Endothelial cell of umbilical vein (primary cell): ENCODE measurements around the gene MAN2B2. TPM values are rescaled to one million over a fixed set of nuclear protein-coding genes. Genes with fewer than 3 reads are reported as not detected.

ENCODE experiments used
- BruUV-seq: library from RNA; stranded (reverse); fragments of 400-500 nt; replicated peaks from 2 replicates; lab custom pipeline; 2021; lab: Mats Ljungman, UMichigan
- CTCF ChIA-PET: fragments of 300-600, 350-600 bp; sonication (Branson Sonifier 250); formaldehyde crosslinking; loops from one replicate; lab custom pipeline; 2021; ENCODE audit warnings: antibody characterized with exemption, inconsistent platforms; lab: Charles Lee
- POLR2A ChIA-PET: fragments of 300-600, 350-600 bp; sonication (Branson Sonifier 250); formaldehyde crosslinking; loops from one replicate; lab custom pipeline; 2021; ENCODE audit warnings: antibody characterized with exemption, inconsistent platforms; lab: Charles Lee
- DNase-seq: peaks from one replicate; pipeline ENCODE4 v3.0.0-alpha.2; 2011; ENCODE audit warnings: low read depth, low spot score
- FAIRE-seq: peaks from 2 replicates; lab custom pipeline; 2011; peaks lifted over from hg19 to GRCh38; lab: Jason Lieb, UNC
- H2AFZ ChIP-seq: 2 replicates; pipeline ENCODE4 v1.6.0; 2012; ENCODE audit warnings: low read depth, low read length, control low read depth, inconsistent platforms
- H3K27ac ChIP-seq: 2 replicates; pipeline ENCODE4 v1.5.1; 2011; ENCODE audit warnings: low read depth, mild to moderate bottlenecking, control low read depth, low read length, moderate library complexity; ENCODE audit not compliant: insufficient read depth
- H3K27me3 ChIP-seq, 2 experiments: 2 replicates each; pipeline versions ENCODE4 v1.6.0 to v1.6.1; 2011; ENCODE audit warnings: low read length in 2 of 2, mixed read lengths in 1 of 2; ENCODE audit not compliant: control insufficient read depth in 2 of 2, insufficient read depth in 2 of 2
- H3K36me3 ChIP-seq, 2 experiments: 2 replicates in 1 of 2; 3 replicates in 1 of 2; pipeline ENCODE4 v1.5.1; 2011; ENCODE audit warnings: low read length in 2 of 2, mild to moderate bottlenecking in 1 of 2, moderate library complexity in 1 of 2; ENCODE audit not compliant: control insufficient read depth in 2 of 2, insufficient read depth in 2 of 2; ENCODE audit errors: extremely low read depth in 1 of 2
- H3K4me1 ChIP-seq: 3 replicates; pipeline ENCODE4 v1.5.1; 2011; ENCODE audit warnings: mild to moderate bottlenecking, low read length; ENCODE audit not compliant: control insufficient read depth, insufficient read depth; ENCODE audit errors: extremely low read depth
- H3K4me2 ChIP-seq: 2 replicates; pipeline ENCODE4 v1.6.1; 2011; ENCODE audit warnings: low read length, control low read depth, mixed read lengths; ENCODE audit not compliant: insufficient read depth
- H3K4me3 ChIP-seq, 3 experiments: fragments of 200-600 bp in 1 of 3; sonication (generic), shearing (Covaris generic) in 1 of 3; replicated peaks in 1 of 3; 2 replicates each; pipeline ENCODE4 v1.5.1; 2011 to 2016; ENCODE audit warnings: control low read depth in 3 of 3, low read length in 3 of 3, mild to moderate bottlenecking in 2 of 3, inconsistent platforms in 1 of 3, low read depth in 1 of 3, moderate library complexity in 1 of 3; ENCODE audit not compliant: insufficient read depth in 1 of 3
- H3K79me2 ChIP-seq: 2 replicates; pipeline ENCODE4 v1.6.0; 2012; ENCODE audit warnings: low read length, inconsistent platforms; ENCODE audit not compliant: control insufficient read depth, insufficient read depth
- H3K9ac ChIP-seq: replicated peaks from 2 replicates; pipeline ENCODE3; 2011; ENCODE audit warnings: low read length, control low read depth; ENCODE audit not compliant: insufficient read depth; ENCODE audit errors: extremely low read depth
- H3K9me1 ChIP-seq: replicated peaks from 3 replicates; pipeline ENCODE4 v1.6.0; 2011; ENCODE audit warnings: mild to moderate bottlenecking, low read length; ENCODE audit not compliant: control insufficient read depth, insufficient read depth; ENCODE audit errors: extremely low read depth
- H3K9me3 ChIP-seq: replicated peaks from 2 replicates; pipeline ENCODE4 v1.5.1; 2012; ENCODE audit warnings: low read length, inconsistent platforms; ENCODE audit not compliant: control insufficient read depth, insufficient read depth
- H4K20me1 ChIP-seq: replicated peaks from 2 replicates; pipeline ENCODE3; 2011; ENCODE audit warnings: mild to moderate bottlenecking, low read length; ENCODE audit not compliant: control insufficient read depth, insufficient read depth; ENCODE audit errors: extremely low read depth
- CTCF ChIP-seq, 2 donors: IDR thresholded peaks; 1 replicate in 1 of 2; 2 replicates in 1 of 2; pipeline ENCODE4 v1.5.1; 2011; ENCODE audit warnings: low read length in 2 of 2, mild to moderate bottlenecking in 2 of 2, moderate library complexity in 2 of 2, control low read depth in 1 of 2, inconsistent platforms in 1 of 2, low read depth in 1 of 2; ENCODE audit not compliant: insufficient read depth in 1 of 2; ENCODE audit errors: extremely low read depth in 1 of 2
- EZH2 ChIP-seq: IDR thresholded peaks from 2 replicates; pipeline ENCODE4 v1.6.1; 2012; ENCODE audit warnings: borderline replicate concordance, low read depth, mild to moderate bottlenecking, moderate library complexity, low read length, inconsistent platforms; ENCODE audit not compliant: severe bottlenecking
- FOS ChIP-seq: IDR thresholded peaks from 2 replicates; pipeline ENCODE4 v1.6.1; 2011; ENCODE audit warnings: mild to moderate bottlenecking, low read length, moderate library complexity, borderline replicate concordance; ENCODE audit not compliant: insufficient read depth
- GATA2 ChIP-seq: IDR thresholded peaks from 2 replicates; pipeline ENCODE4 v1.7.0; 2011; ENCODE audit warnings: low read depth, mild to moderate bottlenecking, moderate library complexity, mixed read lengths, low read length; ENCODE audit not compliant: insufficient read length, insufficient read depth
- JUN ChIP-seq: IDR thresholded peaks from 2 replicates; pipeline ENCODE4 v1.6.1; 2011; ENCODE audit warnings: borderline replicate concordance, low read depth; ENCODE audit not compliant: insufficient read length, insufficient read depth
- POLR2A ChIP-seq: IDR thresholded peaks from 2 replicates; pipeline ENCODE4 v1.6.1; 2012; ENCODE audit warnings: low read depth, mild to moderate bottlenecking, control low read depth, low read length
- POLR2AphosphoS5 ChIP-seq: IDR thresholded peaks from 2 replicates; pipeline ENCODE4 v1.6.1; 2012; ENCODE audit warnings: low read depth, mild to moderate bottlenecking, control low read depth, low read length, moderate library complexity; ENCODE audit not compliant: insufficient read depth
- dilution Hi-C: fragments of 300-500 bp; cut with MboI; formaldehyde crosslinking; loops from one replicate; pipeline ENCODE4 v1.15.0; 2019; ENCODE audit warnings: low sequenced_read_pairs; ENCODE audit not compliant: extremely low pct_ligation_motif_present
- intact Hi-C: fragments of 100-400 bp; cut with micrococcal nuclease; formaldehyde crosslinking; loops from one replicate; pipeline ENCODE4 v1.10.0; 2022
- polyA plus RNA-seq, 4 experiments: library from polyadenylated mRNA; depleted of rRNA in 3 of 4; stranded (reverse) in 3 of 4; unstranded in 1 of 4; fragments of >200 nt; gene quantifications; 2 replicates each; pipeline versions ENCODE4 v1.2.1 to v1.2.3, GENCODE V29; 2011 to 2012; ENCODE audit warnings: missing spikeins in 1 of 4
- total RNA-seq: library from RNA; stranded (reverse); gene quantifications from 2 replicates; pipeline ENCODE4 v1.2.3, GENCODE V29; 2021

Gene MAN2B2
- total and polyA plus RNA-seq, 2 donors (not counting 3 experiments of a cell fraction or from before 2014, with no cell fraction given), result 15.7 to 25.1 TPM

- Histone ChIP-seq H4K20me1 (no peaks in the 10 kb centered on the region), H3K36me3 (no peaks in the 10 kb centered on the region), H3K79me2 (no peaks in the 10 kb centered on the region), H3K27ac (no peak overlapping the region), H3K4me3 (no peak overlapping the region), H3K9ac (no peak overlapping the region), H3K9me3 (no peaks in the 10 kb centered on the region), H3K4me2 (no peak overlapping the region), H3K9me1 (no peaks in the 10 kb centered on the region), H3K27me3 (peaks cover 3 to 7% of the 10 kb centered on the region in 2 experiments), H3K4me1 (no peaks in the 10 kb centered on the region), H2AFZ (no peak overlapping the region)
- no peak for FAIRE-seq
- BruUV-seq, result no TSS peak
- no peak for DNase-seq
- intact Hi-C loops (no loop called here), dilution Hi-C loops (no loop called here)
- ChIA-PET CTCF (interaction anchor here (1.7 kb wide), 1 partner anchor 10 kb away, joined by 6 read pairs; no protein-coding TSS in a partner anchor), POLR2A (no interaction called here)
- no peak for TF ChIP-seq CTCF (IDR thresholded peaks at IDR 0.05; ENCODE audit: extremely low read depth in 1 of 2, insufficient read depth in 1 of 2, low read depth in 1 of 2, low read length in 2 of 2)
- no peak for TF ChIP-seq JUN
- no peak for TF ChIP-seq POLR2AphosphoS5
- TF ChIP-seq GATA2, result no peak
- no peak for TF ChIP-seq FOS
Measured at GRCh38 chr4:6556263-6556662, 18.7 kb upstream of the MAN2B2 start.

GRCh38 chr4:6557185-6557584, 17.8 kb upstream of the MAN2B2 start:
- TF ChIP-seq POLR2A, result no peak
- TF ChIP-seq CTCF (IDR thresholded peaks at IDR 0.05; ENCODE audit: extremely low read depth in 1 of 2, insufficient read depth in 1 of 2, low read depth in 1 of 2, low read length in 2 of 2), result no peak
- TF ChIP-seq GATA2, result no peak
- TF ChIP-seq EZH2, result no peak
- Histone ChIP-seq H3K4me3 (no peak overlapping the region), H3K4me2 (no peak overlapping the region), H2AFZ (no peak overlapping the region), H3K9ac (no peak overlapping the region), H3K36me3 (no peaks in the 10 kb centered on the region), H3K27ac (no peak overlapping the region), H3K4me1 (no peaks in the 10 kb centered on the region), H3K9me1 (no peaks in the 10 kb centered on the region), H4K20me1 (no peaks in the 10 kb centered on the region), H3K79me2 (no peaks in the 10 kb centered on the region), H3K27me3 (peaks cover 12 to 15% of the 10 kb centered on the region in 2 experiments), H3K9me3 (no peaks in the 10 kb centered on the region)
- DNase-seq (no peak), FAIRE-seq (no peak)
- intact Hi-C loops, result no loop called here
- POLR2A ChIA-PET, result no interaction called here
- CTCF ChIA-PET, result interaction anchor here (1.7 kb wide), 1 partner anchor 11 kb away, joined by 6 read pairs; no protein-coding TSS in a partner anchor
- dilution Hi-C loops, result no loop called here
- no TSS peak for BruUV-seq
